PC-3 (cell line): ENCODE data around the gene TMEM181.

Experiments
- EZH2 ChIP-seq: fragments of 300-600 bp; sonication (generic); IDR thresholded peaks from one replicate; pipeline ENCODE4 v1.6.1; 2017; ENCODE audit warnings: antibody characterized with exemption, mild to moderate bottlenecking, low read length; ENCODE audit not compliant: unreplicated experiment
- TF ChIP-seq, protein P1 (sequence below): fragments of 300-600 bp; sonication (generic); conservative IDR thresholded peaks from 2 replicates; pipeline ENCODE4 v1.5.1; 2017; ENCODE audit warnings: antibody characterized with exemption, low read depth, mild to moderate bottlenecking, low read length

DNA sequence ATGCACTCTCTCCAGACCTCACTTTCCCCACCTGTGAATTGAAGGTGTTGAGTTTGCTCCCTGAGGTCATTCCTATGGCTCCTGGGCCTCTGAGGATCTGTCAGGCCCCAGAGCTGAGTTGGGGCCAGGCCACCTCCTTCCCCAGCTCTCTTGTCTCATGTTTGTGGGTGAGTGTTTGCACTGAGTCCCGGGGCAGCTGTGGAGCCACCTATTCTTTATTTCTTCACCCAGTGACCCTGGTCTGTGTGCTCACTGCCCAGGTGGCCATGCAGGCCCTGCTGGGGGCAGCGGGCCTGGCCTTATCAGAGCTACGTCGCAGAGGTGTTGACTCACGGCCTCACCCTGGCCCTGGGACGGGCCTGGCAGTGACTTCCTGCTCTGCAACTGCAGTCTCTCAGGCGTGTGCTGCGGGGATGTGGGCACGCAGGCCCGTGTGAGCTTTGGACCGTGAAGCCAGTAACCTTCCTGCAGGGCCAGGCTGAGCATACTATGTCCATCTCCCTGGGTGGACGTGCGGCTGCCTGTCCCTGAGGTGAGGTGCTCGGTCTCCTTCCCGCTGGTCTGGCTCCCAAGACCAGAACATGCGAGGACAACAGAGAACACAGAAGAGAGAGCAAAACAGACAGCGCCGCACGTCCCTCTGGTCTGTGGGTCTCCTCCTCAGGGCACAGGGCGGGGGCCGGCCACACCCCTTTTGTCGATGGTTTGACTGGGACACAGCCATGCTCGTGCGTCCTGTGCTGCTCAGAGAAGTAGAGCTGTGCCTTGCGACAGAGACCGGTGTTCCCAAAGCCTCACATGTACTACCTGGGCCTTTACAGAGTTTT, 12.1 kb downstream of the TMEM181 start:
- TF ChIP-seq, protein P1, sequence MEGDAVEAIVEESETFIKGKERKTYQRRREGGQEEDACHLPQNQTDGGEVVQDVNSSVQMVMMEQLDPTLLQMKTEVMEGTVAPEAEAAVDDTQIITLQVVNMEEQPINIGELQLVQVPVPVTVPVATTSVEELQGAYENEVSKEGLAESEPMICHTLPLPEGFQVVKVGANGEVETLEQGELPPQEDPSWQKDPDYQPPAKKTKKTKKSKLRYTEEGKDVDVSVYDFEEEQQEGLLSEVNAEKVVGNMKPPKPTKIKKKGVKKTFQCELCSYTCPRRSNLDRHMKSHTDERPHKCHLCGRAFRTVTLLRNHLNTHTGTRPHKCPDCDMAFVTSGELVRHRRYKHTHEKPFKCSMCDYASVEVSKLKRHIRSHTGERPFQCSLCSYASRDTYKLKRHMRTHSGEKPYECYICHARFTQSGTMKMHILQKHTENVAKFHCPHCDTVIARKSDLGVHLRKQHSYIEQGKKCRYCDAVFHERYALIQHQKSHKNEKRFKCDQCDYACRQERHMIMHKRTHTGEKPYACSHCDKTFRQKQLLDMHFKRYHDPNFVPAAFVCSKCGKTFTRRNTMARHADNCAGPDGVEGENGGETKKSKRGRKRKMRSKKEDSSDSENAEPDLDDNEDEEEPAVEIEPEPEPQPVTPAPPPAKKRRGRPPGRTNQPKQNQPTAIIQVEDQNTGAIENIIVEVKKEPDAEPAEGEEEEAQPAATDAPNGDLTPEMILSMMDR = no peak
- TF ChIP-seq EZH2 = no peak
